HG02642 (cell line): Measurements from ENCODE around the gene CLVS2.

Experiments used
- ATAC-seq: cut with Tn5 transposase; IDR thresholded peaks from one replicate; pipeline ENCODE4 v1.9.1; 2021; ENCODE audit warnings: mild to moderate bottlenecking; ENCODE audit not compliant: unreplicated experiment, poor library complexity

CLVS2 gene

DNA sequence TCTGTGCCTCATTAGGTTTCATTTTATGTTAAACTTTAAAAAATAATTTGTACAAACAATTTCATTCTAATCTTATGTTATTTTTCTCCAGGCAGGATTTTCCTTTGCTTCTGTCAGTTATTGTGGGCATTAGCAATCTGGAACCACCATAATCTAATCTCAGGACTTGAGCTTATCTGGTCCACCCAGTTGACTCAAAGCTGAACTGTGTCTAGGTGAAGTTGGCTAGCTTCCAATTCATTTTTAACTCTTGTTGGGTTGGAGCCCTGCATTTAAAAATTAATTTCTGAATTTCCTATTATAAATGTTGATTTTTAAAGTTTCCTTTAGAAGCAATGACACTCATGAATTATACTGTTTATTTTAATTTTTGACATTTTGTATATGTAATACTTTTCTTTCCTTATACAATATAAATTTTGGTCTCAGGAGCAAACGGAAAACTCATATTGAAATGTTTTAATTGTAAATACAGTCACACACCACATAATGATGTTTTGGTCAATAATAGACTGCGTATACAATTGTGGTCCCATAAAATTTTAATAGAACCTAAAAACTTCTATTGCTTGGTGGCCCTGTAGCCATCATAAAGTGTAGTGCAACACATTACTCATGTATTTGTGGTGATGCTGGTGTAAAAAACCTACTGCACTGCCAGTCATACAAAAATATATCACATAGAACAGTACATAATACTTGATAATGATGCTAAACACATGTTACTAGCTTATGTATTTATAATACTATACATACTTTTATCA is 121.3 kb downstream of the CLVS2 start:
- no peak for ATAC-seq

DNA sequence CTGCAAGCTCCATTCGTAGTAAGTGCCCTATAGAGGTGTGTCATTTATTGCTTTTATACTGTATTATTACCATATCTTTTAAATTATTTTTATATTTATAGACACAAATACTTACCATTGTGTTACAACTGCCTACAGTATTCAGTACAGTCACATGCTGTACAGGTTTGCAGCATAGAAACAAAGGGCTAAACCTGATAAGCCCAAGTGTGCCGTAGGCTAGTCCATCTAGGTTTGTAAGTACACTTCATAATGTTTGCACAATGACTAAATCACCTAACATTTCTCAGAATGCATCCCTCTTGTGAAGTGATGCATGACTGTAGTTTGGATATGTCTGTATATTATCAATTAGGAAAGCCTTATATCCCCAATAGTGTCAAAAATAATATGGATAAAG is 122.8 kb downstream of the CLVS2 start:
- no peak for ATAC-seq
